ENCODE results near the gene SLC1A4.
A peak's percentile ranks its signal among the peaks of the same experiment; 100 is the strongest.

The SLC1A4 gene

GRCh38 chr2:64944484-64944883, 44.7 kb upstream of the SLC1A4 start:
- no peak for TF ChIP-seq CTCF (IDR thresholded peaks at IDR 0.05; ENCODE audit: extremely low read depth, insufficient read depth, missing control alignments)
- no peak for DNase-seq (ENCODE audit: low spot score)
- in situ Hi-C loops (cut with MboI; ENCODE audit: low pct_unique_long_range_greater_than_20kb, low sequenced_read_pairs, unreplicated experiment): no loop called here

GRCh38 chr2:64945973-64946768, 43.0 kb upstream of the SLC1A4 start:
- DNase-seq (ENCODE audit: low spot score): peak; percentile 70
- in situ Hi-C loops (cut with MboI; ENCODE audit: low pct_unique_long_range_greater_than_20kb, low sequenced_read_pairs, unreplicated experiment): no loop called here
- no peak for TF ChIP-seq CTCF (IDR thresholded peaks at IDR 0.05; ENCODE audit: extremely low read depth, insufficient read depth, missing control alignments)

GRCh38 chr2:64946769-64947247, 42.4 kb upstream of the SLC1A4 start:
- in situ Hi-C loops (cut with MboI; ENCODE audit: low pct_unique_long_range_greater_than_20kb, low sequenced_read_pairs, unreplicated experiment): no loop called here
- DNase-seq (ENCODE audit: low spot score): no peak
- no peak for TF ChIP-seq CTCF (IDR thresholded peaks at IDR 0.05; ENCODE audit: extremely low read depth, insufficient read depth, missing control alignments)

DNA sequence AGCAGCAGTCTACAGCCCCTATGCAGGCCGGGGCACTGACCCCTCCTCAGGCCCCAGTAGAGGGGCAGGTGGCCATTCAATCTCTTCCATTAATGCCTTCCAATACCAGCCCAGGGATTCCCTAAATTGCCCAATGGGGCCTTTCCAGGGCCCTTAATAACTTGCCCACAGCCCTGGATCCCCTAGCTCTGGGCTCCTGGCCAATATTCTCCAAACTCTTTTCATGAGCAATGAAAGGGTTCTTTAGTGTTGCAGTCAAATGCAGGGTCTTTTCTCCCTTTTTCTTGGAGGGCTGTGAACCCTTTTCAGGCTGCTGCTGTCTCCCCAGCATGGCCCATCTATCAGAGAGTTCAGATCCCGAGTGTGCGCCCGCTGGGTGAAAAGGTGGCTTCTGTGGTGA, 41.3 kb upstream of the SLC1A4 start:
- DNase-seq (ENCODE audit: low spot score): no peak
- TF ChIP-seq CTCF (IDR thresholded peaks at IDR 0.05; ENCODE audit: extremely low read depth, insufficient read depth, missing control alignments): no peak
- in situ Hi-C loops (cut with MboI; ENCODE audit: low pct_unique_long_range_greater_than_20kb, low sequenced_read_pairs, unreplicated experiment): no loop called here

DNA sequence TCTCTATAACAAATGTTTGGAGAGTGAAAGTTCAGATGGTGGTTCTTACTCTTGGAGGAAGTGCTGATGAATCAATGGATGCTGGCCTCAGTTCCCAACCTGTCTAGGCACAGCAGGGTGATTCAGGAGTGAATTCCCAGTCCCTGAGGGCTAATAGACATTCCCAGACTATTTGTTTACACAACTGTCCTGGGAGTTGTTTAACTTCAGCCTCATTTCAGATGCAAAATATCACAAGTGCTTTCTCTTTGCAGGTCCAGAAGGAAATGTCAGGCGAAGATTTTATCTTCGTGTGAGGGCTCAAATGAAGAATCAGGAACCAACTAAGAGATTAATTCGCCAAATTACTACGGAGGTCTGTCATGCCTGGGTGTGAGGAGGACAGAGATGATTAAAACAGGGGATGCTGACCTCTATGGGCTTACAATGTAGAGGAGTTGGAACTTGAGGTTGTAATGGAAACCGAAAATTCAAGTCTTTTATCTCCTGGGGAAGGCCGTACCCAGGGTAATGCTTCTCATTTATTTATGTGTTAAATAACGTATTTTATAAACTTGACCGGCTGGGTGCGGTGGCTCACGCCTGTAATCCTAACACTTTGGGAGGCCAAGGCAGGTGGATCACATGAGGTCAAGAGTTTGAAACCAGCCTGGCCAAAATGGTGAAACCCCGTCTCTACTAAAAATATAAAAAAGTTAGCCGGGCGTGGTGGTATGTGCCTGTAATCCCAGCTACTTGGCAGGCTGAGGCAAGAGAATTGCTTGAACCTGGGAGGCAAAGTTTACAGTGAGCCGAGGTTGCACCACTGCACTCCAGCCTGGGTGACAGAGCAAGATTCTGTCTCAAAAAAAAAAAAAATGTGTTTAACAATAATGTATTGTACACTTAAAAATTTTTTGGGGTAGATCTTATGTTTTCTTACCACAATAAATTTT, 38.7 kb upstream of the SLC1A4 start:
- no peak for DNase-seq (ENCODE audit: low spot score)
- in situ Hi-C loops (cut with MboI; ENCODE audit: low pct_unique_long_range_greater_than_20kb, low sequenced_read_pairs, unreplicated experiment): no loop called here
- no peak for TF ChIP-seq CTCF (IDR thresholded peaks at IDR 0.05; ENCODE audit: extremely low read depth, insufficient read depth, missing control alignments)

DNA sequence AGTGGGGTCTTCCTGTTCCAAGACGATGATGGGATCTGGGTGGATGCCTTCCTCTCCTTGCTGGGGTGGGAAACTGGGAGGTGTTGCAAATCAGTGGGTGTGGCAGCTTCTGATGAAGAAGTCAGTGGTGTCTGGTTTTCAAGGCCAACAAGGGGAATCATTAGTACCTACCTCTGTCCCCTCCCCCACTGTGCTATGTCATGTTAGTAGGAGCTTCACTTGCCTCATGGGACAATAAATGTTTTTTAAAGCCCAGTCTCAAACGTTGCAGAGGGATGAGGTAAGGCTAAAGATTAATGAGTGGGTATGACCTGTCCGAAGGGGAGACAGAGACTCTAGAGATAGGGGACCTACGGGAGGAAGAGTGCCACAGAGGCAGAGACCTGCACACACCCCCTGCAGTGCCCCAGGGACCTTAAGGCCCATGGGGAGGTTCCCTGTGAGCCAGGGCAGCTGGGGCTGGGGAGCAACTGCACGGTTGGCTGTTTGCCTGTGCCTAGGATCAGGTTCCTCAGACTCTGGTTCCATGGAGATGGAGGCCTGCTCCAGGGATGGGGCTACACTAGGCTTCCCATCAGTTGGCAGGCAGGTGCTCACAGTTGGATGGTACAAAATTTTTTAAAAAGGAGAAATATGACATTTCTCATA, 37.8 kb upstream of the SLC1A4 start:
- no peak for DNase-seq (ENCODE audit: low spot score)
- TF ChIP-seq CTCF (IDR thresholded peaks at IDR 0.05; ENCODE audit: extremely low read depth, insufficient read depth, missing control alignments): no peak
- in situ Hi-C loops (cut with MboI; ENCODE audit: low pct_unique_long_range_greater_than_20kb, low sequenced_read_pairs, unreplicated experiment): no loop called here
